ENCODE data around the gene SH3PXD2B. TPM values are rescaled to one million over a fixed set of nuclear protein-coding genes. Genes with fewer than 3 reads are reported as not detected.

Gene SH3PXD2B
- total and polyA plus RNA-seq, 2 of the 13 experiments (the other 11 are each of a cell fraction or from before 2014, with no cell fraction given) = 3.4 to 4.6 TPM

GRCh38 chr5:172436078-172436878, 18.0 kb downstream of the SH3PXD2B start:
- Histone ChIP-seq H3K9ac (ENCODE audit: insufficient read depth, low read depth, low read length) (no peak overlapping the region), H3K27me3 (ENCODE audit: control insufficient read depth in 1 of 2, insufficient read depth in 2 of 2, low read length in 2 of 2) (no peaks in the 10 kb centered on the region; a peak in 1 of 5 replicates), H3K4me1 (ENCODE audit: insufficient read depth, low read length) (peaks cover 38% of the 10 kb centered on the region), H3K36me3 (replicated peaks in 1 of 2; ENCODE audit: control insufficient read depth in 1 of 2, insufficient read depth in 2 of 2, low read length in 2 of 2) (no peaks in the 10 kb centered on the region), H3K4me2 (ENCODE audit: low read depth, low read length) (no peak overlapping the region), H3K79me2 (ENCODE audit: insufficient read depth, low read length) (no peaks in the 10 kb centered on the region), H3K27ac (ENCODE audit: extremely low read length, insufficient read depth, low read length) (no peak overlapping the region), H3K4me3 (replicated peaks in 1 of 3; ENCODE audit: insufficient read depth in 1 of 3, low read depth in 2 of 3, low read length in 3 of 3) (no peak overlapping the region), H3K9me3 (ENCODE audit: low read length) (no peaks in the 10 kb centered on the region), H4K20me1 (ENCODE audit: insufficient read depth, low read length) (no peaks in the 10 kb centered on the region), H2AFZ (ENCODE audit: low read length) (no peak overlapping the region)
- ATAC-seq (no peak), DNase-seq (ENCODE audit: low spot score) (no peak), FAIRE-seq (no peak)
- in situ Hi-C loops (cut with HindIII; ENCODE audit: extremely low pct_ligation_motif_present, low pct_unique_long_range_greater_than_20kb) (no loop called here), intact Hi-C loops (cut with micrococcal nuclease; ENCODE audit: unreplicated experiment) (no loop called here)
- no TSS peak for BruUV-seq (replicated peaks)
- no peak for TF ChIP-seq POLR2AphosphoS5 (IDR thresholded peaks at IDR 0.05; ENCODE audit: low read depth, low read length)
- WGBS (ENCODE audit: low lambda C conversion rate) = 94% methylated on average over 12 of the region's 12 CpGs
- POLR2A ChIA-PET = no interaction called here
- CTCF ChIA-PET (ENCODE audit: low intra/inter-chr PET ratio, low total read pairs) = no interaction called here

GRCh38 chr5:172435362-172436077, 18.8 kb downstream of the SH3PXD2B start:
- POLR2A ChIA-PET = no interaction called here
- no peaks in the 10 kb centered on the region for H4K20me1 ChIP-seq (ENCODE audit: insufficient read depth, low read length)
- no peak overlapping the region for H3K4me2 ChIP-seq (ENCODE audit: low read depth, low read length)
- no peaks in the 10 kb centered on the region for H3K9me3 ChIP-seq (ENCODE audit: low read length)
- no peak overlapping the region for H3K9ac ChIP-seq (ENCODE audit: insufficient read depth, low read depth, low read length)
- ATAC-seq = no peak
- CTCF ChIA-PET (ENCODE audit: low intra/inter-chr PET ratio, low total read pairs) = no interaction called here
- no peak overlapping the region for H3K4me3 ChIP-seq (replicated peaks in 1 of 3; ENCODE audit: insufficient read depth in 1 of 3, low read depth in 2 of 3, low read length in 3 of 3)
- intact Hi-C loops (cut with micrococcal nuclease; ENCODE audit: unreplicated experiment) = no loop called here
- H2AFZ ChIP-seq (ENCODE audit: low read length) = no peak overlapping the region
- no peak overlapping the region for H3K27ac ChIP-seq (ENCODE audit: extremely low read length, insufficient read depth, low read length)
- 88% methylated on average over 8 of the region's 8 CpGs for WGBS (ENCODE audit: low lambda C conversion rate)
- FAIRE-seq = no peak
- no peaks in the 10 kb centered on the region for H3K79me2 ChIP-seq (ENCODE audit: insufficient read depth, low read length)
- H3K36me3 ChIP-seq (replicated peaks in 1 of 2; ENCODE audit: control insufficient read depth in 1 of 2, insufficient read depth in 2 of 2, low read length in 2 of 2) = no peaks in the 10 kb centered on the region
- no peaks in the 10 kb centered on the region; a peak in 1 of 5 replicates for H3K27me3 ChIP-seq (ENCODE audit: control insufficient read depth in 1 of 2, insufficient read depth in 2 of 2, low read length in 2 of 2)
- in situ Hi-C loops (cut with HindIII; ENCODE audit: extremely low pct_ligation_motif_present, low pct_unique_long_range_greater_than_20kb) = no loop called here
- no TSS peak for BruUV-seq (replicated peaks)
- DNase-seq (ENCODE audit: low spot score) = no peak
- peaks cover 38% of the 10 kb centered on the region for H3K4me1 ChIP-seq (ENCODE audit: insufficient read depth, low read length)
- TF ChIP-seq MNT (IDR thresholded peaks at IDR 0.05) (no peak), SIN3A (IDR thresholded peaks at IDR 0.05; ENCODE audit: borderline replicate concordance, low read depth, low read length) (no peak), TEAD2 (CRISPR knock-in tag; IDR thresholded peaks at IDR 0.05) (no peak), IRF1 (CRISPR knock-in tag; IDR thresholded peaks at IDR 0.05; ENCODE audit: low read depth) (no peak), ZNF367 (CRISPR knock-in tag; IDR thresholded peaks at IDR 0.05; ENCODE audit: borderline replicate concordance) (no peak), ZNF225 (CRISPR knock-in tag; IDR thresholded peaks at IDR 0.05) (no peak), ATF7-NPFF (CRISPR knock-in tag; IDR thresholded peaks at IDR 0.05; ENCODE audit: low read depth) (no peak), ATF6 (CRISPR knock-in tag; conservative IDR thresholded peaks at IDR 0.05) (no peak), ZNF782 (CRISPR knock-in tag; IDR thresholded peaks at IDR 0.05; ENCODE audit: borderline replicate concordance) (no peak)
